Measurements from ENCODE around the gene NHLRC4. TPM values are rescaled to one million over a fixed set of nuclear protein-coding genes. Genes with fewer than 3 reads are reported as not detected.
A peak's percentile ranks its signal among the peaks of the same experiment; 100 is the strongest.

Gene NHLRC4
- total RNA-seq, 1 experiment from 2014 or later, result 0.92 TPM

GRCh38 chr16:563072-563644 lies 3.6 kb upstream of the NHLRC4 start:
- Mint-ChIP-seq H3K4me1 (peaks cover 12% of the 10 kb centered on the region), H3K4me3 (no peak overlapping the region), H3K27me3 (ENCODE audit: low read depth) (peaks cover 29% of the 10 kb centered on the region), H3K27ac (no peak overlapping the region), H3K9me3 (no peaks in the 10 kb centered on the region), H3K36me3 (no peaks in the 10 kb centered on the region)
- ChIA-PET CTCF (interaction anchor here (1.4 kb wide), 1 partner anchor 16 kb away, joined by 6 read pairs; no protein-coding TSS in a partner anchor), POLR2A (no interaction called here)
- no peak for ATAC-seq
- no peak for DNase-seq (ENCODE audit: low spot score)
- no peak for TF ChIP-seq AR (CRISPR knock-in tag; IDR thresholded peaks at IDR 0.05)
- no peak for TF ChIP-seq JUN (CRISPR knock-in tag; IDR thresholded peaks at IDR 0.05)
- TF ChIP-seq PRDM15 (CRISPR knock-in tag; IDR thresholded peaks at IDR 0.05), result no peak
- no peak for TF ChIP-seq SOX15 (CRISPR knock-in tag; IDR thresholded peaks at IDR 0.05)

GRCh38 chr16:564690-565418 lies 2.0 kb upstream of the NHLRC4 start:
- ATAC-seq (no peak), DNase-seq (ENCODE audit: low spot score) (no peak)
- H3K4me3 Mint-ChIP-seq, result no peak overlapping the region
- CTCF ChIA-PET, result interaction anchor here (0.7 to 1.0 kb wide), 3 partner anchors 12 to 77 kb away, joined by 3 read pairs; no protein-coding TSS in a partner anchor
- no peaks in the 10 kb centered on the region for H3K36me3 Mint-ChIP-seq
- no peaks in the 10 kb centered on the region for H3K9me3 Mint-ChIP-seq
- peaks cover 19% of the 10 kb centered on the region for H3K4me1 Mint-ChIP-seq
- TF ChIP-seq TP53 (CRISPR knock-in tag; IDR thresholded peaks at IDR 0.05) (no peak), USF1 (CRISPR knock-in tag; IDR thresholded peaks at IDR 0.05) (no peak), ZNF317 (CRISPR knock-in tag; IDR thresholded peaks at IDR 0.05; ENCODE audit: borderline replicate concordance, low read depth) (no peak), TCF7 (CRISPR knock-in tag; IDR thresholded peaks at IDR 0.05; ENCODE audit: low read depth) (no peak), NR3C1 (CRISPR knock-in tag; conservative IDR thresholded peaks at IDR 0.05; ENCODE audit: low read depth) (no peak), HMGXB4 (CRISPR knock-in tag; IDR thresholded peaks at IDR 0.05) (peak; percentile 32; the same call in 1 of the 2 replicates), PRRX2 (CRISPR knock-in tag; IDR thresholded peaks at IDR 0.05) (no peak)
- POLR2A ChIA-PET, result no interaction called here
- H3K27ac Mint-ChIP-seq, result no peak overlapping the region
- peaks cover 14% of the 10 kb centered on the region for H3K27me3 Mint-ChIP-seq (ENCODE audit: low read depth)

Data from WTC11 (cell line).